DMS153 treated with DMSO at 0.1 percent for 48 hours (cell line): ENCODE results near the gene TSPAN3.

Source experiments
- DNase-seq: peaks from one replicate; lab custom pipeline; 2025; ENCODE audit not compliant: unreplicated experiment; lab: John Stamatoyannopoulos, UW

Gene TSPAN3

DNA sequence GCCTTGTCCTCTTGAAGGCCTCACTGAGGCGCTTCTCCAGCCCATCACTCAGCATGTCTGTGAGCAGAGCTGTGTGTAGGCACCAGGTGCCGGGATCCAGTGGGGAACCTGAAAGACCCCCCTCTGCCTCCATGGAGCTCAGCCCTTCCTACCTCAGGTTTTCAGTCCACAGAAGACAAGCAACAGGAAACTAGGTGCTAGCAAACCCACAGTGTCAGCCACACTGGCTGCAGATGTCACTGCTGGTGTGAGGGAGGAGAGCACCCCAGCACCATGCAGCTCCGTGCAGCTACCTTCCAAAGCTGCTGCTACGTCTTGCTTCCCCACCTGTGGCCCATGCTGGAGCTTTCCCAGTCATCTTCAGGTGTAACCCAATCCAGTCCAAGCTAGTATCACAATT is 58.0 kb downstream of the TSPAN3 start:
- DNase-seq = no peak

DNA sequence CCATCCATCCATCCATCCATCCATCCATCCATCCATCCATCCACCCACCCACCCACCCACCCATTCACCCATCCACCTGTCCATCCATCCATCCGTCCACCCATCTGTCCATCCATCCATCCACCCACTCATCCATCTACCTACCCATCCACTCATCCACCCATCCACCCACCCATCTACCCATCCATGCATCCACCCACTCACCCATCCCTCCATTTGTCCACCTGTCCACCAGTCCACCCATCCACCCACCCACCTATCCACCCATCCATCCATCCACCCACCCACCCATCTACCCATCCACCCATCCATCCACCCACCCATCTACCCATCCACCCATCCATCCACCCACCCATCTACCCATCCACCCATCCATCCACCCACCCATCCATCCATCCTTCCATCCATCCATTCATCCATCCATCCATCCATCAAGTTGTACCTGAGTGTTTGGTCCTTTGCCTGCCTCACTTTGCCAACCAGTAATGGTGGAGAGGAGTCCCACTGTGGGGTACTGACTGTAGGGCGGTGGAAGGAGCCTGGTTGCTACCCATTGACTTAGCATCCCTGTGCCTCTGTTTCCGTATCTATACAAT is 58.7 kb downstream of the TSPAN3 start:
- DNase-seq = no peak

DNA sequence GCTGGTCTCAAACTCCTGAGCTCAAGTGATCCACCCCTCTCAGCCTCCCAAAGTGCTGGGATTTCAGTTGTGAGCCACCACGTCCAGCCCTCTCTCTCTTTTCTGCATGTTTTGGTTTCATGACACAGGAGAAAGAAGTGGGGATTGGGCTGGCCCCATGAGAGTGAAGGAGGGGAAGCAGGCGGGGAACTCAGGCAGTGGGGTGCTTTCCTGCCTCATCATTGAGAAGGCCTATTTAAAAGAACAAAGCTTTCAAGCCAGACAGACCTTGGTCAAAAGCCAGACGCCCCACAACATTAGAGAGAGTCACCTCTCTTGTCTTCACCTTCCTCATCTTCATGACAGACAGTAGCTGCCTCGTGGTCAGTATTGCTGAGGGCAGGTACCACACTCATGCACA is 60.1 kb downstream of the TSPAN3 start:
- DNase-seq = no peak

- no peak for DNase-seq
These were observed 60.6 kb downstream of the TSPAN3 start for GRCh38 chr15:77010312-77010686.

DNA sequence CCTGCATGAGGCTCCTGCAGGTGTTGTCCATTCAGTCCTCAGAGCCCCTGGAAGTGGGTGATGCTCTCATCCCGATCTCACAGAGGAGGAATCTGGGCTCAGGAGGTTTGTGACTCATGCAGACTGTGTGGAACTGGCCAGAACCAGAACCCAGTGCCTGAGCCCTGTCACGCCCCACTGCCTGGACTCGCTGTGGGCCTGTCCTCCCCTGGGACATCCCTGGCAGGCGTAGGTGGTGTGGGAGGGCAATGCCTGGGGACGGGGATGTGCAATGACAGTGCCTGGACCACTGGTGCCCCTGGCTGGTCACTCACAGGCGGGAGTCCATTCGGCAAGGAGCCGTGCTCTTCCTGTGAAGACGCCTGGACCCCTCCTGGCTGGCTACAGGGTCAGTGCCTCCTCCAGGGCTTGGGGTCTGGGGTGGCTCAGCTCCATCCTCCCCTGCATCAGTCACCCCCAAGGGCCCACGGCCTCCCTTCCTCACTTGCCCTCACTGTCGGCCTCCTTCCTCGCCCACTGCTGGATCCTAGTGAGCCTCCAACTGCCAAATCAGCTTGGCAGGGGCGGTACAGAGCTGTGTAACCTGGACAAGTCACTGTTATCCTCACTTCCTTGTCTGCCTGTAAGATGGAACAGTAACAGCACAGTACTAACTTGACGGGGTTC is 61.1 kb downstream of the TSPAN3 start:
- DNase-seq = no peak

GRCh38 chr15:77009176-77009575 is 61.7 kb downstream of the TSPAN3 start:
- DNase-seq = no peak

DNA sequence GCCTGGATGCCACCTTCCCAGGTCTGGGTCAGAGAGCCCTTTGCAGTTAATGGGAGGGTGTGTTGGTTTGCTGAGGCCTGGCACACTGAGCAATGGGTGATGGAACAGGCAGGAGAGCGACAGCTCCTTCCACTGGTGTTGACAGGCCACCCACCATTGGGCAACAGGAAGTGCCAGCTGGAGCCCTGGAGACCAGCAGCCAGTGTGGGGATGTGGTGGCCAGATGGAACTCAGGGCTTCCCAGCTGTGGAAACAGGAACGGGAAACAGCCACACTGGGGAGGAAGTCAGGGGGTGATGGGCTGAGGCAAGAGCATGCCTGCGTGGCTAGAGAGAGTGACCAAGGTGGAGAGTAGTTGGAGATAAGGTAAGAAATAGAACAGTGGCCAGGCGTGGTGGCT is 66.7 kb downstream of the TSPAN3 start:
- no peak for DNase-seq

DNA sequence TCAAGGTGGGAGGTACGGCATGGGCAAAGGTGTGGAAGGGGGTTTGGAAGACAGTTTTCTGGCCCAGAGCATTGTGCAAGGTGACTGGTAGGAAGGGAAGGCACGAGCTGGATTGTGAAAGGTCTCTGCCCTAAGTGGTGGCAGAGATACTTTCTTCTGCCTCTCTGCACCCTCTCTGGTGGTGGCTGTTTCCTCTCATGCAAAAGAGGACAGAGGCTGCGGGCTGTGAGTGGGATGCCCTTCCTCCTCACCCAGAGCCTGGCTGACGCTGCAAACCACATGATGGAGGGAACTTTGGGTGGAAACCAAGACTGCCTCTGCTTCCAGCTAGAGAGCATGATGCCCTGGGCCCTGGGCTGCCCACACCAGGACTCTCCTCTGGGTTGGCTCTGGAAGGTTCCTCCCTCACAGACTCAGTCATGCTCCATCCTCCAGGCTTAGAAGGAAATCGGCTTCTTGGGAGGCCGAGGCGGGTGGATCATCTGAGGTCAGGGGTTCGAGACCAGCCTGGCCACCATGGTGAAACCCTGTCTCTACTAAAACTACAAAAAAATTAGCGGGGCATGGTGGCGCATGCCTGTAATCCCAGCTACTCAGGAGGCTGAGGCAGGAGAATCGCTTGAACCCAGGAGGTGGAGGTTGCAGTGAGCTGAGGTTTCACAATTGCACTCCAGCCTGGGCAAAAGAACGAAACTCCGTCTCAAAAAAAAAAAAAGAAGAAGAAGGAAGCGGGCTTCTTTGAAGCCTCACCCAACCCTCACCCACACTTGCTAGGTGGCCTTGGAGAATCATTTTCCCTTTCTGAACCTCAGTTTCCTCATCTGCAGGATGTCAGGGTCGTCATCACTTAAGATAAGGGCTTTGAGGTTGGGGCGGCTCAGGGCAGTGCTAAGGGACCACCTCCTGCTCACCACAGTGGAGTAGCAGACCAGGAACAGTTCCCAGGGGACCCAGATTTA is 67.7 kb downstream of the TSPAN3 start:
- DNase-seq = no peak

GRCh38 chr15:77002436-77002835 is 68.5 kb downstream of the TSPAN3 start:
- no peak for DNase-seq

- DNase-seq = no peak
These were observed 68.9 kb downstream of the TSPAN3 start for GRCh38 chr15:77001966-77002365.

- no peak for DNase-seq
These were observed 69.6 kb downstream of the TSPAN3 start for GRCh38 chr15:77001351-77001750.

- no peak for DNase-seq
These were observed 70.9 kb downstream of the TSPAN3 start for GRCh38 chr15:76999996-77000395.

DNA sequence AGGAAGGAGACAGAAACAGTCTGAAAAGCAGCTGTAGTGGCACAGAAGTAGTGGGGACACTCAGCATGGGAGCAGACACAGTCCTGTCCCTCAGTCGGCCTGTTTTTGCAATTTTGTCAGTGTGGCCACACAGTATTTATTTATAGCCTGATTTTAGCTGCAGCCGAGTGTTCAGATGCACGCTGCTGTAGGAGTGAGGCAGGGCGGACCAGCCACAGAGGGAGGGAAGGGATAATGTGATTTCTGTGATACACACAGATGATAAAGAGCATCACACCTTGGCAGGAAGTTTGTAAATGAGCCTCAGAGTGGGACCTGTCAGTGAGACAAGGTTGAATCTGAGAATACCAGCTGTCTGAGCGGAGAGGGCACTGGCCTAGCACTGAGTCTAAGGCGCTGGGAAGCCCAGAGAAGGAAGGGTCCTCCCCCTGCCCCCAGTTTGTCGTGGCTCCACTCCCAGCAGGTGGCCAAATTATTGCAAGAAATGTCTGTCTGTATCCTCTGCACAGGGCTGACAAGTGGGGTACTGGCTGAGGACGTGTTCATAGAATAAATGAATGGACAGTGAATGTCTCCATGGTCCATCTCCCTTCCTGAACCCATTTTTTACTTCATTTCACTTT is 72.1 kb downstream of the TSPAN3 start:
- no peak for DNase-seq

GRCh38 chr15:76996526-76997401 is 74.1 kb downstream of the TSPAN3 start:
- DNase-seq = no peak

DNA sequence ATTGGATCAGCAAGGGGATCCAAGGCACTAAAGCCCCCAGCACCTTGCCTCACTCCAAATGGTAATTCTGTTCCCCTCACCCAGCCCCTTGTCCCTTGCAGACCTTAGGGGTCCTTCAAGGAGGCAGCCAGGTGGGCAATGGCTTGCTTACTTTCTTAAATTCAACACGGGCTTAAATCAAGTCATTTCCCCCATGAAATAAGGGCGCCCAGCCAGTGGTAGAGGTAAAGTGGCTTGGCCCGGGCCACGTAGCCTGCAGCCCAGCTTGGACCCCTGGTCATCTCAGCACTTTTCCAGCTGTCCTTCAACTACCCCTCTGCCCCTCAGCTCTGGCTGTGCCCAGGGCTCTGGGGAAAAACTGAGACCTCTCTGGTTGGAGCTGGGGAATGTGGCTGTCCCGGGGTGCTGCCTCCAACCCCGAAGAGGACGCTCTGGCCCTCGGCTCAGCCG is 74.8 kb downstream of the TSPAN3 start:
- DNase-seq = no peak

GRCh38 chr15:76994971-76995945 is 75.7 kb downstream of the TSPAN3 start, which contains the start of gene PSTPIP1:
Gene PSTPIP1 (plus strand): TSS chr15:76995126. CDS start chr15:76995574, 448 bp downstream.
- DNase-seq = no peak

DNA sequence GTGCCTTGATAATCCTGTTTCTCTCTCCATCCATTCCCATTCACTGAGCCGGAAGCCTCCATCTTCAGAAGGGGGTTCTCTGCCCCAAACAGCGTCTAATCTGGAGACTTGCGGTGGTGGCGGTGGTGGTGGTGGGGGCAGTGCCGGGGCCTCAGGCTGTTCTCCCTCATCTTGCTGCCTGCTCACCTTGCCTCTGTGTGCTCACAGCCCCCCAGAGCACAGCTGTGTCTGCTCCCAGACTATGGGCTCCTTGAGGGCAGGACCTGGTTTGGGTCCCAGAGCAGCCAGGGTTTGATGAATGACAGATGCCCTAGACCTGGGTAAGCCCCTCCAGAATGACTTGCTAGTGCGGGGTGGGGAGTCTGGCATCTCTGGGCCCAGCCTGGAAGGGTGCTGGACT is 76.4 kb downstream of the TSPAN3 start:
- no peak for DNase-seq

DNA sequence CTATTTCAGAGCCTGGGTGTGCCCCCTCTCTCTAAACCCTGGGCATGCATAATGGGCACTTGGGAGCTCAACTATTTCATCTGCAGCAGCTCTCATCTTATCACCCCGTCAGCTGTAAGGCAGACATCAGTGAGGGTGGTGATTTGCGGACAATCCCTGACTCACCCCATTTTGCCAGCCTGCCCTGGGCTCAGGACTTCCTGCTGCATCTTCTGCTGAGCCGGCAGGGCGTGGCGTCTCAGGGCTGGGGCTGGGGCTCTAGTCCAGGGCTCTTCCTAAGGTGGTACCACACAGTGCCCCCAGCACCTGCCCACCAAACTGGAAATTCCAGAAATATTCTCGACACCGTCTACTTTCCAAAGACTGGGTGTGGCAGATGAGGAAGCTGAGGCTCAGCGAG is 76.9 kb downstream of the TSPAN3 start:
- DNase-seq = no peak

DNA sequence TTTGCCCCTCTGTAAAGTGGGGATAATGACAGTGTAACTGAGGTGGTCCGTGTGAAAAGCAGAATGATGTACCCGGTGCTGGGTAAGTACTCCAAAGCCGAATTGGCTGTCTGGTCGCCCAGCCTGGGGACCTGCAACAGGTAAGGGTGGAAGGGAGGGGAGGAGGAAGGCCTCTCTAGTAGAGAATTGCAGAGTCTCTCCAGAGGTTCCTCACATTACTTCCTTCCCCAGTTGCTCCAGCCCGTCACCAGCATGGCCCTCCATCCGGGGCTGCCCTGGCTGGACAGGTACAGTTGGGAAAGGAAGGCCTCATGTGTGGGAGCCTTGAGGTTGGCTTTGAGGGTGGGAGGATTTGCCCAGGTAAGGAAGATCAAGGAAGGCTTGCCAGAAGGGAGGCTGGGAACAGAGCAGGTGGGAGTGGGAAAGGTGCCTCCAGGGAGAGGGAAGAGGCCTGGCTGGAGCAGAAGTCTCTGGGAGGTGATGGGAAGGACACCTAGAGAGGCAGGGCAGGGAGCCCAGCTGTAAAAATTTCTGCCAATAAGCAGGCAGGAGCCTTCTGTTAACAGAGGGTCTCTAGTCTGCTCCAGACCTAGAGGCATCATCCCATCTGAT is 77.7 kb downstream of the TSPAN3 start:
- DNase-seq = no peak
